ENCODE data around the gene RAX. TPM values are rescaled to one million over a fixed set of nuclear protein-coding genes. Genes with fewer than 3 reads are reported as not detected.

The RAX gene
- total RNA-seq, 1 experiment from 2014 or later = 0.94 TPM

- DNase-seq (ENCODE audit: low spot score) (no peak), ATAC-seq (no peak)
- no peak overlapping the region for H3K4me3 Mint-ChIP-seq
- TF ChIP-seq ZSCAN18 (CRISPR knock-in tag; IDR thresholded peaks at IDR 0.05) (no peak), TP53 (CRISPR knock-in tag; IDR thresholded peaks at IDR 0.05) (no peak), ATF3 (CRISPR knock-in tag; conservative IDR thresholded peaks at IDR 0.05) (no peak), ZNF317 (CRISPR knock-in tag; IDR thresholded peaks at IDR 0.05; ENCODE audit: borderline replicate concordance, low read depth) (no peak), TEAD1 (CRISPR knock-in tag; IDR thresholded peaks at IDR 0.05) (no peak), CDX4 (CRISPR knock-in tag; IDR thresholded peaks at IDR 0.05; ENCODE audit: borderline replicate concordance) (no peak), NR3C1 (CRISPR knock-in tag; conservative IDR thresholded peaks at IDR 0.05; ENCODE audit: low read depth) (no peak), ZNF232 (CRISPR knock-in tag; IDR thresholded peaks at IDR 0.05) (no peak), AFF4 (CRISPR knock-in tag; IDR thresholded peaks at IDR 0.05; ENCODE audit: borderline replicate concordance) (no peak), ELF4 (CRISPR knock-in tag; IDR thresholded peaks at IDR 0.05; ENCODE audit: low read depth) (no peak), ERG (CRISPR knock-in tag; IDR thresholded peaks at IDR 0.05) (no peak), IRF1 (CRISPR knock-in tag; IDR thresholded peaks at IDR 0.05) (no peak)
- TF ChIP-seq, protein P1, sequence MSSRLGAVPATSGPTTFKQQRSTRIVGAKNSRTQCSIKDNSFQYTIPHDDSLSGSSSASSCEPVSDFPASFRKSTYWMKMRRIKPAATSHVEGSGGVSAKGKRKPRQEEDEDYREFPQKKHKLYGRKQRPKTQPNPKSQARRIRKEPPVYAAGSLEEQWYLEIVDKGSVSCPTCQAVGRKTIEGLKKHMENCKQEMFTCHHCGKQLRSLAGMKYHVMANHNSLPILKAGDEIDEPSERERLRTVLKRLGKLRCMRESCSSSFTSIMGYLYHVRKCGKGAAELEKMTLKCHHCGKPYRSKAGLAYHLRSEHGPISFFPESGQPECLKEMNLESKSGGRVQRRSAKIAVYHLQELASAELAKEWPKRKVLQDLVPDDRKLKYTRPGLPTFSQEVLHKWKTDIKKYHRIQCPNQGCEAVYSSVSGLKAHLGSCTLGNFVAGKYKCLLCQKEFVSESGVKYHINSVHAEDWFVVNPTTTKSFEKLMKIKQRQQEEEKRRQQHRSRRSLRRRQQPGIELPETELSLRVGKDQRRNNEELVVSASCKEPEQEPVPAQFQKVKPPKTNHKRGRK (CRISPR knock-in tag; IDR thresholded peaks at IDR 0.05; ENCODE audit: borderline replicate concordance) = no peak
- TF ChIP-seq, protein P2, sequence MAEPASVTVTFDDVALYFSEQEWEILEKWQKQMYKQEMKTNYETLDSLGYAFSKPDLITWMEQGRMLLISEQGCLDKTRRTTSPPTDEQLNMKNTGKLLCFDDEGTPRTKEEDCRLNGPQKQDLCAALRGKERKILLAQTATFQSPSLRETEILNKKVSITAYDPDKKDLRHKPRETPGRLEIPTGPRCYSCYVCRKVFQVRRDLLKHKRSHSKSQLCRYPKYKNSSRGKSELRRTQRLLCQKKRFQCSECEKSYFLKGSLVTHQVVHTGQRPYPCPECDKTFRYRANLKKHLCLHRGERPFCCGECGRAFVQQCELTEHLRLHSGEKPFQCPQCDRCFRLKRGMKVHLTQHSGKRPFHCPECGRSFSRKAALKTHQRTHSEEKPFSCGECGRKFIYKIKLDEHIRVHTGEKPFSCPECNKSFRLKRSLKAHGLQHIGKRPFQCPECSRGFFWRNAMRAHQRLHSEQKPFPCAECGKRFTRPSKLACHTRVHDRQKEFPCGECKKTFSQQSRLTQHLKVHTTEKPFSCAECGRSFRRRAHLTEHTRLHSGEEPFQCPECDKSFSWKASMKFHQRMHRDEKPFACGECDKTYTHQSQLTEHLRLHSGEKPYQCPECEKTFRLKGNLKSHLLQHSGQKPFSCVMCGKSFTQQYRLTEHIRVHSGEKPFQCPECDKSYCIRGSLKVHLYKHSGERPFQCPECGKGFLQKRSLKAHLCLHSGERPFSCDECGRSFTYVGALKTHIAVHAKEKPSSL (CRISPR knock-in tag; conservative IDR thresholded peaks at IDR 0.05) = no peak
- TF ChIP-seq, protein P3, sequence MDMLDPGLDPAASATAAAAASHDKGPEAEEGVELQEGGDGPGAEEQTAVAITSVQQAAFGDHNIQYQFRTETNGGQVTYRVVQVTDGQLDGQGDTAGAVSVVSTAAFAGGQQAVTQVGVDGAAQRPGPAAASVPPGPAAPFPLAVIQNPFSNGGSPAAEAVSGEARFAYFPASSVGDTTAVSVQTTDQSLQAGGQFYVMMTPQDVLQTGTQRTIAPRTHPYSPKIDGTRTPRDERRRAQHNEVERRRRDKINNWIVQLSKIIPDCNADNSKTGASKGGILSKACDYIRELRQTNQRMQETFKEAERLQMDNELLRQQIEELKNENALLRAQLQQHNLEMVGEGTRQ (CRISPR knock-in tag; IDR thresholded peaks at IDR 0.05) = no peak
- TF ChIP-seq, protein P4, sequence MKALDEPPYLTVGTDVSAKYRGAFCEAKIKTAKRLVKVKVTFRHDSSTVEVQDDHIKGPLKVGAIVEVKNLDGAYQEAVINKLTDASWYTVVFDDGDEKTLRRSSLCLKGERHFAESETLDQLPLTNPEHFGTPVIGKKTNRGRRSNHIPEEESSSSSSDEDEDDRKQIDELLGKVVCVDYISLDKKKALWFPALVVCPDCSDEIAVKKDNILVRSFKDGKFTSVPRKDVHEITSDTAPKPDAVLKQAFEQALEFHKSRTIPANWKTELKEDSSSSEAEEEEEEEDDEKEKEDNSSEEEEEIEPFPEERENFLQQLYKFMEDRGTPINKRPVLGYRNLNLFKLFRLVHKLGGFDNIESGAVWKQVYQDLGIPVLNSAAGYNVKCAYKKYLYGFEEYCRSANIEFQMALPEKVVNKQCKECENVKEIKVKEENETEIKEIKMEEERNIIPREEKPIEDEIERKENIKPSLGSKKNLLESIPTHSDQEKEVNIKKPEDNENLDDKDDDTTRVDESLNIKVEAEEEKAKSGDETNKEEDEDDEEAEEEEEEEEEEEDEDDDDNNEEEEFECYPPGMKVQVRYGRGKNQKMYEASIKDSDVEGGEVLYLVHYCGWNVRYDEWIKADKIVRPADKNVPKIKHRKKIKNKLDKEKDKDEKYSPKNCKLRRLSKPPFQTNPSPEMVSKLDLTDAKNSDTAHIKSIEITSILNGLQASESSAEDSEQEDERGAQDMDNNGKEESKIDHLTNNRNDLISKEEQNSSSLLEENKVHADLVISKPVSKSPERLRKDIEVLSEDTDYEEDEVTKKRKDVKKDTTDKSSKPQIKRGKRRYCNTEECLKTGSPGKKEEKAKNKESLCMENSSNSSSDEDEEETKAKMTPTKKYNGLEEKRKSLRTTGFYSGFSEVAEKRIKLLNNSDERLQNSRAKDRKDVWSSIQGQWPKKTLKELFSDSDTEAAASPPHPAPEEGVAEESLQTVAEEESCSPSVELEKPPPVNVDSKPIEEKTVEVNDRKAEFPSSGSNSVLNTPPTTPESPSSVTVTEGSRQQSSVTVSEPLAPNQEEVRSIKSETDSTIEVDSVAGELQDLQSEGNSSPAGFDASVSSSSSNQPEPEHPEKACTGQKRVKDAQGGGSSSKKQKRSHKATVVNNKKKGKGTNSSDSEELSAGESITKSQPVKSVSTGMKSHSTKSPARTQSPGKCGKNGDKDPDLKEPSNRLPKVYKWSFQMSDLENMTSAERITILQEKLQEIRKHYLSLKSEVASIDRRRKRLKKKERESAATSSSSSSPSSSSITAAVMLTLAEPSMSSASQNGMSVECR (CRISPR knock-in tag; IDR thresholded peaks at IDR 0.05; ENCODE audit: borderline replicate concordance) = no peak
- peaks cover 14% of the 10 kb centered on the region for H3K9me3 Mint-ChIP-seq
- peaks cover 51% of the 10 kb centered on the region for H3K27me3 Mint-ChIP-seq (ENCODE audit: low read depth)
- POLR2A ChIA-PET = no interaction called here
- no peaks in the 10 kb centered on the region for H3K36me3 Mint-ChIP-seq
- H3K4me1 Mint-ChIP-seq = 0 out of 2 replicates have a peak, but pooled peaks cover 3% of the 10 kb centered on the region
- H3K27ac Mint-ChIP-seq = no peak overlapping the region
- CTCF ChIA-PET = interaction anchor here (2.9 kb wide), 1 partner anchor 13 kb away, joined by 10 read pairs; the partner anchor contains the start of gene GRP
Measured at GRCh38 chr18:59233017-59233410, 40.2 kb downstream of the RAX start.
